ENCODE data around the gene REV1. TPM values are rescaled to one million over a fixed set of nuclear protein-coding genes. Genes with fewer than 3 reads are reported as not detected.

REV1 gene
- total and polyA plus RNA-seq, 2 of the 13 experiments (the other 11 are each of a cell fraction or from before 2014, with no cell fraction given) = 49.1 to 71.8 TPM

DNA sequence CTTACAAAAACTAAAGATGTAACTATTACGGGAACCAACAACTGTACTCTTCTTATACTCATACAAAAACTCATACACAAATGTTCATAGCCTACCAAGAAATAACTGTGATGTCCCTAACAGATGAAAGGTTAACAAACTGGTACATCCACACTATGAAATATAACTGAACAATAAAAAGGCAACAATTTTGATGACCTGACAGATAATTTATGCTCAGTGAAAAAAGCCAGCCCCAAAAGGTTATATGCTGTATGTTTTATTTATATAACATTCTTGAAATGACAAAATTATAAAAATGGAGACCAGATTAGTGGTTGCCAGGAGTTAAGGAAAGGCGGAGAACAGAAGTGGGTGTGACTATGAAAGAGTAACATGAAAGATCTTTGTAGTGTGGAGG, 31.3 kb downstream of the REV1 start:
- Histone ChIP-seq H4K20me1 (ENCODE audit: insufficient read depth, low read length) (no peaks in the 10 kb centered on the region), H3K27ac (ENCODE audit: extremely low read length, insufficient read depth, low read length) (no peak overlapping the region), H3K9me3 (ENCODE audit: low read length) (no peaks in the 10 kb centered on the region), H3K9ac (ENCODE audit: insufficient read depth, low read depth, low read length) (no peak overlapping the region), H2AFZ (ENCODE audit: low read length) (no peak overlapping the region), H3K4me1 (ENCODE audit: insufficient read depth, low read length) (no peaks in the 10 kb centered on the region), H3K4me2 (ENCODE audit: low read depth, low read length) (no peak overlapping the region), H3K4me3 (replicated peaks in 1 of 3; ENCODE audit: insufficient read depth in 1 of 3, low read depth in 2 of 3, low read length in 3 of 3) (no peak overlapping the region), H3K79me2 (ENCODE audit: insufficient read depth, low read length) (peaks cover 26% of the 10 kb centered on the region), H3K36me3 (replicated peaks in 1 of 2; ENCODE audit: control insufficient read depth in 1 of 2, insufficient read depth in 2 of 2, low read length in 2 of 2) (peaks cover 12 to 69% of the 10 kb centered on the region in 2 experiments), H3K27me3 (ENCODE audit: control insufficient read depth in 1 of 2, insufficient read depth in 2 of 2, low read length in 2 of 2) (no peaks in the 10 kb centered on the region; a peak in 1 of 5 replicates)
- intact Hi-C loops (cut with micrococcal nuclease; ENCODE audit: unreplicated experiment) (no loop called here), in situ Hi-C loops (cut with HindIII; ENCODE audit: extremely low pct_ligation_motif_present, low pct_unique_long_range_greater_than_20kb) (no loop called here)
- ChIA-PET POLR2A (no interaction called here), CTCF (ENCODE audit: low intra/inter-chr PET ratio, low total read pairs) (no interaction called here)
- no peak for ATAC-seq
- DNase-seq (ENCODE audit: low spot score) = no peak
- no peak for FAIRE-seq
- TF ChIP-seq, protein P1, sequence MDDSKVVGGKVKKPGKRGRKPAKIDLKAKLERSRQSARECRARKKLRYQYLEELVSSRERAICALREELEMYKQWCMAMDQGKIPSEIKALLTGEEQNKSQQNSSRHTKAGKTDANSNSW (CRISPR knock-in tag; IDR thresholded peaks at IDR 0.05; ENCODE audit: borderline replicate concordance) = no peak
- TF ChIP-seq MAFK (conservative IDR thresholded peaks at IDR 0.05 in 1 of 2, IDR thresholded peaks at IDR 0.05 in 1 of 2; ENCODE audit: low read length in 2 of 2) (peak; percentile 77 to 79), RFXAP (CRISPR knock-in tag; IDR thresholded peaks at IDR 0.05; ENCODE audit: borderline replicate concordance) (no peak), AKAP8 (CRISPR knock-in tag; IDR thresholded peaks at IDR 0.05) (no peak), MAFF (IDR thresholded peaks at IDR 0.05; ENCODE audit: low read depth, low read length) (peak; percentile 77)
- 97% methylated on average over 2 of the region's 2 CpGs for WGBS (ENCODE audit: low lambda C conversion rate)
- no TSS peak for BruUV-seq (replicated peaks)

DNA sequence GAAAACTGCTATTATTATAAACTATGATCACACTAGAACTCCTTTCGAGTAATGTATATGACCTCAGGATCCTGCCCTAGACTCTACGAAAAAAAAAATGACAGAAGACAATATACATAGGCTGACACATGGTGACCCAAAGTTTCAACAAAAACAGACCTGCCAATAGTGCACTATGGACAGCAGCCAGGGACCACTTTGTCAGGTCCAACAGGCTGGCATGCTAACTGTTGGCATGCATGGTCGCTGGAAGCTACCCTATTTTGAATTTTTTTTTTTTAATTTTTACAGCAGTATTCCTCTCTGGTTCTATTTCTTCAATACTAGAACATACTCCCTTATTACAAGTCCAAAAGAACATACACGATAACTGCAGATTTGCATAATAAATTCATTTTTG, 38.1 kb downstream of the REV1 start:
- Histone ChIP-seq H3K79me2 (ENCODE audit: insufficient read depth, low read length) (peaks cover 31% of the 10 kb centered on the region), H3K9me3 (ENCODE audit: low read length) (no peaks in the 10 kb centered on the region), H4K20me1 (ENCODE audit: insufficient read depth, low read length) (no peaks in the 10 kb centered on the region), H3K4me2 (ENCODE audit: low read depth, low read length) (no peak overlapping the region), H3K27ac (ENCODE audit: extremely low read length, insufficient read depth, low read length) (no peak overlapping the region), H3K4me1 (ENCODE audit: insufficient read depth, low read length) (no peaks in the 10 kb centered on the region), H3K4me3 (replicated peaks in 1 of 3; ENCODE audit: insufficient read depth in 1 of 3, low read depth in 2 of 3, low read length in 3 of 3) (no peak overlapping the region), H2AFZ (ENCODE audit: low read length) (no peak overlapping the region), H3K27me3 (ENCODE audit: control insufficient read depth in 1 of 2, insufficient read depth in 2 of 2, low read length in 2 of 2) (no peaks in the 10 kb centered on the region; a peak in 1 of 5 replicates), H3K36me3 (replicated peaks in 1 of 2; ENCODE audit: control insufficient read depth in 1 of 2, insufficient read depth in 2 of 2, low read length in 2 of 2) (peaks cover 14 to 69% of the 10 kb centered on the region in 2 experiments), H3K9ac (ENCODE audit: insufficient read depth, low read depth, low read length) (no peak overlapping the region)
- DNase-seq (ENCODE audit: low spot score) = no peak
- ChIA-PET CTCF (ENCODE audit: low intra/inter-chr PET ratio, low total read pairs) (no interaction called here), POLR2A (no interaction called here)
- no peak for ATAC-seq
- no TSS peak for BruUV-seq (replicated peaks)
- no peak for FAIRE-seq
- in situ Hi-C loops (cut with HindIII; ENCODE audit: extremely low pct_ligation_motif_present, low pct_unique_long_range_greater_than_20kb) = no loop called here
- 95% methylated on average over 4 of the region's 4 CpGs for WGBS (ENCODE audit: low lambda C conversion rate)
- intact Hi-C loops (cut with micrococcal nuclease; ENCODE audit: unreplicated experiment) = no loop called here
- TF ChIP-seq ZNF792 (CRISPR knock-in tag; IDR thresholded peaks at IDR 0.05) (no peak), PAWR (CRISPR knock-in tag; IDR thresholded peaks at IDR 0.05; ENCODE audit: borderline replicate concordance) (no peak), ZSCAN20 (CRISPR knock-in tag; IDR thresholded peaks at IDR 0.05; ENCODE audit: borderline replicate concordance) (no peak), MEIS2 (CRISPR knock-in tag; IDR thresholded peaks at IDR 0.05) (no peak), ZBTB38 (CRISPR knock-in tag; IDR thresholded peaks at IDR 0.05) (no peak)
- TF ChIP-seq, protein P2, sequence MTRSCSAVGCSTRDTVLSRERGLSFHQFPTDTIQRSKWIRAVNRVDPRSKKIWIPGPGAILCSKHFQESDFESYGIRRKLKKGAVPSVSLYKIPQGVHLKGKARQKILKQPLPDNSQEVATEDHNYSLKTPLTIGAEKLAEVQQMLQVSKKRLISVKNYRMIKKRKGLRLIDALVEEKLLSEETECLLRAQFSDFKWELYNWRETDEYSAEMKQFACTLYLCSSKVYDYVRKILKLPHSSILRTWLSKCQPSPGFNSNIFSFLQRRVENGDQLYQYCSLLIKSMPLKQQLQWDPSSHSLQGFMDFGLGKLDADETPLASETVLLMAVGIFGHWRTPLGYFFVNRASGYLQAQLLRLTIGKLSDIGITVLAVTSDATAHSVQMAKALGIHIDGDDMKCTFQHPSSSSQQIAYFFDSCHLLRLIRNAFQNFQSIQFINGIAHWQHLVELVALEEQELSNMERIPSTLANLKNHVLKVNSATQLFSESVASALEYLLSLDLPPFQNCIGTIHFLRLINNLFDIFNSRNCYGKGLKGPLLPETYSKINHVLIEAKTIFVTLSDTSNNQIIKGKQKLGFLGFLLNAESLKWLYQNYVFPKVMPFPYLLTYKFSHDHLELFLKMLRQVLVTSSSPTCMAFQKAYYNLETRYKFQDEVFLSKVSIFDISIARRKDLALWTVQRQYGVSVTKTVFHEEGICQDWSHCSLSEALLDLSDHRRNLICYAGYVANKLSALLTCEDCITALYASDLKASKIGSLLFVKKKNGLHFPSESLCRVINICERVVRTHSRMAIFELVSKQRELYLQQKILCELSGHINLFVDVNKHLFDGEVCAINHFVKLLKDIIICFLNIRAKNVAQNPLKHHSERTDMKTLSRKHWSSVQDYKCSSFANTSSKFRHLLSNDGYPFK (CRISPR knock-in tag; IDR thresholded peaks at IDR 0.05; ENCODE audit: borderline replicate concordance) = no peak
